Subcutaneous adipose tissue (tissue), 4 donors: Measurements from ENCODE around the gene INSM1. TPM values are rescaled to one million over a fixed set of nuclear protein-coding genes. Genes with fewer than 3 reads are reported as not detected.

Experiments
- total RNA-seq, 4 donors: library from RNA; depleted of rRNA; stranded (reverse); fragments of >200 nt; gene quantifications; one replicate each; pipeline ENCODE4 v1.1.0, GENCODE V29; 2016
- TF ChIP-seq, protein P1 (sequence below): fragments of 450-650 bp; IDR thresholded peaks from one replicate; pipeline ENCODE4 v1.5.1; 2016; ENCODE audit warnings: low read depth, mild to moderate bottlenecking, control low read depth, antibody characterized with exemption, moderate library complexity

The INSM1 gene
- total RNA-seq, 4 donors from 2014 or later: 0.17 TPM; not detected in 3

DNA sequence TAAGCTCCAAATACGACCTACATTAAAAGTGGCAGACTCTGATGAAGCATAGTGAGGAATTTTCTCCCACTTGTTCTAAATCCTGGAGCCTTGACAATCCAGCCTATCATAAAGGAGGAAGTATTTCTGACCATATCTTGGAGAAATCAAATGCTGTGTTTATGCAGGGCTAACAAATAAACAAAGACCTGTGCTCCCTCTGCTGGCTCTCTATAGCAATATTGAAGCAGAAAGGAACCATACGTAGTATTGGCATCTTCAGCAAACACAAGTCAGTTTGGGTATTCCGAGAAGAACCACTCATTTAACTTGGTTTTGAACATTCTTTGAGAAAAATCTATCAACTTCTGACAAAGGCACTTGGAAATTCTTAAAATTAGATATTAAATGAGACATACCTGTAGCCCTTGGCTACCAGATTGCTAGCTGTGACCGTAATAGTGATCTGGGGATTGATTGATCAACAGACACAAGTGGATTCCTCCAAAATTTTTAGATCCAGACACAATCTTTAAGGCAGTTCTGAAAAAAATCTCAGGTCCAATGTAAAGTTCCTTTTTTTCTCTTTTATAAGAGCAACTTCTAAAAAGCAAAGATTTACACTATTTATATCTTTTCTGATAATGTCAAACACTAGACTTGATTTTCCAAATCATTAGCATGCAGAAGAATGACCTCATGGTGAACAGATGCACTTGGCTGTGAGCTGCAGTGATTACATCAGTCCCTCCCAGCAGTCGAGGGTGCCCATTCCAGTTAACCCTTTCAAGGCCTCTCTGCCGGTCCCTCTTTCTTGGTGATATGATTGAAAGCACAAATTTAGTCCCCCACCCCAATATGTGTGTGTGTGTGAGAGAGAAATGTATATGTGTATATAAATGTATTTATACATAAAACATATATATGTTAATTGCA, 40.2 kb downstream of the INSM1 start:
- TF ChIP-seq, protein P1, sequence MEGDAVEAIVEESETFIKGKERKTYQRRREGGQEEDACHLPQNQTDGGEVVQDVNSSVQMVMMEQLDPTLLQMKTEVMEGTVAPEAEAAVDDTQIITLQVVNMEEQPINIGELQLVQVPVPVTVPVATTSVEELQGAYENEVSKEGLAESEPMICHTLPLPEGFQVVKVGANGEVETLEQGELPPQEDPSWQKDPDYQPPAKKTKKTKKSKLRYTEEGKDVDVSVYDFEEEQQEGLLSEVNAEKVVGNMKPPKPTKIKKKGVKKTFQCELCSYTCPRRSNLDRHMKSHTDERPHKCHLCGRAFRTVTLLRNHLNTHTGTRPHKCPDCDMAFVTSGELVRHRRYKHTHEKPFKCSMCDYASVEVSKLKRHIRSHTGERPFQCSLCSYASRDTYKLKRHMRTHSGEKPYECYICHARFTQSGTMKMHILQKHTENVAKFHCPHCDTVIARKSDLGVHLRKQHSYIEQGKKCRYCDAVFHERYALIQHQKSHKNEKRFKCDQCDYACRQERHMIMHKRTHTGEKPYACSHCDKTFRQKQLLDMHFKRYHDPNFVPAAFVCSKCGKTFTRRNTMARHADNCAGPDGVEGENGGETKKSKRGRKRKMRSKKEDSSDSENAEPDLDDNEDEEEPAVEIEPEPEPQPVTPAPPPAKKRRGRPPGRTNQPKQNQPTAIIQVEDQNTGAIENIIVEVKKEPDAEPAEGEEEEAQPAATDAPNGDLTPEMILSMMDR: no peak

DNA sequence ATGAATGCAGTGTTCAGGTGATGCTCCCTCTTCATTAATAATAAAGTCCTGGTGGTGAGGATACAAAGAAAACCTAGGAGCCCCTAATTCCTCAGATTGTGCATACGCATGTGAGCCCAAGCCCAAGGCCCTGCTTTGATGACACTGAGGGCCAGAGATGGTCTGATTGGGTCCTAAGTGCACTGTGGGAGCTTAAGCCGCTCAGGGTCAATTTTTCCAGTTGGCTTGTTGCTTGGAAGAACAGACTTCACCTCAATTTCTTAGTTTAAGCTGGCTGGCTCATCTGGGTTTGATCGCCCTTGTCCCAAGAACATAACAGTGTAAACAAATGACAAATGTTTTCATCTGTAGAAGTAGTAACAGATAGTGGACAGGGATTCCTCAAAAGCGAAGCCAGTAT, 41.4 kb downstream of the INSM1 start:
- TF ChIP-seq, protein P1: no peak

DNA sequence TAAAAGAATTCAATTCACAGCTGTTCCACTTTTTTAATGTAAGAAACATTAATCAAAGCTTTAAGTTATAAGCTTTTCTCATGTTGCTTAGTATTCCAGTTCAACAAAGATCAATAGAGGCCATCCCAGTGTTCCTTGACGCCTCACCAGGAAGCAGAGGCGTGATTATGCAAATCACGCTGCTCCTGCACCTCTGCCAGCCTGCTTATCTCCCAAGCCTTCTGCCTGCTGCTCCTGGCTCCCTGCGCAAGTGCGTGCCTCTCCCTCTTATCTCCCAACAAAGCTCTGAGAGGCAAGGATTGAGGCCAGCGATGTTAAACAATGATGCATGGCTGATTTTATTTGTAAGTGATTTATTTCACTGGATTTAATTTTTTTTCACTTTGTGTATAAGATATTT, 42.8 kb downstream of the INSM1 start:
- TF ChIP-seq, protein P1: no peak

DNA sequence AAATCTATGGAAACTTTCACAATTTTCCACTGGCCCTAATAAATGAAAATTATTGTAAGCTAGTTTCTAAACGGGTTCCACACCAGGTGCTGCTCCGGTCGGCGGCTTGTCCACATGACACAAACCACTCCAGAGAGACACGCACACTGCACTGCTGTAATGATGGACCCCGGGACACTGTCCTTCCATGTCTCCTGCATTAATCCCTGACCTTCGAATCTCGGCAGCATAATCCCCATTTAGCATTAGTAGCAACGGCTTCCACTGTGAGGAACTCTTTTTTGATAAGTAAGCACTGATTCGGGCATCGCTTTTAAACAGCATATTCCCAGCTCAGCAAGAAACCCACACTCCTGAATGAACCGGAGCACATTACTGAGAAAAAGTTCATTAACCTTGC, 43.5 kb downstream of the INSM1 start:
- TF ChIP-seq, protein P1: no peak

DNA sequence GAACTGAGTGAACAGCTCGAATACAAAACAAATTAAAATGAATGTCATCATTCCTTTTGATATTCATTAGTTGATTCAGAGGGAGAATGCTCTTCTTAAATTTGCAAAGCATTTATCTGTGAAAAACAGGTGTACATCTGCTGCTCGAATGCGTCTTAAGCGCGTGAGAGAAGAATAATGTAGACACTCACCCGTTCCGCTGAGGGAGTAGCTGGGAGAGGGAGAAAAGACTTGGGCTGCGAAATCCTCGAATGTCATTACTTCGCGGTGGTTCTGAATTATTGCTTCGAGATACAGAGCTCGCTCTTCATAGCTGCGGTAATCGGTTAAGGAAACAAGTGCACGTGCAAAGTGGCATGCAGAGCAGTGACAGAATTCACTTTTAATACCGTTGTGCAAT, 43.9 kb downstream of the INSM1 start:
- TF ChIP-seq, protein P1: no peak

DNA sequence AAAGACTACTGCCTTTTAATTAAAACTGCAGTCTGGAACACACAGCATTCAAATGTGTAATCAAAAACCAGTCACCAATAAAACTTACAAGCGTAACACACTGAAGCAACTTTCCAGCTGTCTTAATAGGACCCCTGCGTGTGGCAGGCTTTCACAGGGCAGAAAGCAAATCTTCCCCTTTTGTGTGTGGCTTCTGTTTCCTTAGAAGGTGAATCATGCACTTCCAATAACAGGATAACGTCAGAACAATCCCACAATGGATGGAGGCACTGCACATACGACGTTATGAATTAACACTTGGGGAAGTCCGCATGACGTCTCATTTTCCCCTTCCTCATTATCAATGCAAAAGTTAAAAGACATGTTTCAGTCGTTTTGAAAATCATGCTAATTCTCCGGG, 44.8 kb downstream of the INSM1 start:
- TF ChIP-seq, protein P1: no peak

DNA sequence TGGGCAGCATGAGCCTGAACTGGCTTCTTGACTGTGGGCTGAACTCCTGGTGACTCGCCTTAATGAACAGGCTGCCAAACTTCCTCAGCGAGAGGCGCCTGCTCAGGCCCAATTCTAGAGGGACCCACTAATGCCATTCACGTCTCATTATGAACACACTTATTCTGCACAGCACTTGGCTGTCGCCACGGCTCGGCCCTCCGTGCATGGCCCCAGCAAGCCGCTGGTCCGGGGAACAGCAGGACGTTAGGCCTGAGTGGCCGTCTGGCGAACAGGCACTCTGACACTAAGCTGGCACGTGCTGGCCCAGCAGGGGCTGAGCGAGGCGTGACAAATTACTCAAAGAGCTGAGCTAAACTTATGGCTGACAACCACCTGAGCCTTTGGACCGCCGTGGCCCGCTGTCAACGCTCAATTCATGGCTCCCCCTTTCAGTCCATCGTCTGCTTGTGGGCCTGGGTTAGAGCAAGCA, 45.9 kb downstream of the INSM1 start:
- TF ChIP-seq, protein P1: no peak
